Panc1 (cell line): ENCODE data around the gene MYO1A. TPM values are rescaled to one million over a fixed set of nuclear protein-coding genes. Genes with fewer than 3 reads are reported as not detected.

ENCODE experiments used
- ATAC-seq: fragments of 200-7000 bp; cut with Tn5 transposase; 2 replicates; pipeline ENCODE4 v1.9.1; 2020; ENCODE audit warnings: mild to moderate bottlenecking, moderate library complexity
- BruUV-seq: library from RNA; stranded (reverse); fragments of 400-500 nt; replicated peaks from 2 replicates; lab custom pipeline; 2021; lab: Mats Ljungman, UMichigan
- CTCF ChIA-PET: fragments of 300-600 bp; sonication (Branson Sonifier 250); formaldehyde crosslinking; loops from one replicate; lab custom pipeline; 2022; ENCODE audit warnings: antibody characterized with exemption; lab: Charles Lee
- POLR2A ChIA-PET: fragments of 300-600 bp; sonication (Branson Sonifier 250); formaldehyde crosslinking; loops from one replicate; lab custom pipeline; 2022; ENCODE audit warnings: antibody characterized with exemption; lab: Charles Lee
- DNase-seq: peaks from one replicate; pipeline ENCODE4 v3.0.0-alpha.2; 2010; ENCODE audit warnings: low read depth, low spot score
- H3K27ac ChIP-seq: 2 replicates; pipeline ENCODE4 v1.5.1; 2011; ENCODE audit warnings: mild to moderate bottlenecking, low read length, inconsistent platforms
- H3K27me3 ChIP-seq: fragments of 200-500 bp; sonication (Bioruptor generic); 2 replicates; pipeline ENCODE4 v1.6.0; 2014; ENCODE audit warnings: low read length, inconsistent platforms; ENCODE audit not compliant: control insufficient read depth, insufficient read depth
- H3K36me3 ChIP-seq: fragments of 200-500 bp; sonication (Bioruptor generic); 2 replicates; pipeline ENCODE4 v1.5.1; 2014; ENCODE audit warnings: inconsistent platforms, mild to moderate bottlenecking, low read length, moderate library complexity; ENCODE audit not compliant: control insufficient read depth, insufficient read depth
- H3K4me1 ChIP-seq: 2 replicates; pipeline ENCODE4 v1.5.1; 2011; ENCODE audit warnings: inconsistent platforms, mild to moderate bottlenecking, low read length, moderate library complexity; ENCODE audit not compliant: control insufficient read depth, insufficient read depth
- H3K4me3 ChIP-seq, 2 experiments: 2 replicates each; pipeline ENCODE4 v1.5.1; 2011 to 2012; ENCODE audit warnings: low read depth in 2 of 2, low read length in 2 of 2, mild to moderate bottlenecking in 2 of 2, inconsistent platforms in 1 of 2, moderate library complexity in 1 of 2
- H3K9me3 ChIP-seq: fragments of 200-500 bp; sonication (Bioruptor generic); 2 replicates; pipeline ENCODE4 v1.5.1; 2014; ENCODE audit warnings: low read depth, mild to moderate bottlenecking, inconsistent platforms, low read length, moderate library complexity; ENCODE audit not compliant: control insufficient read depth, insufficient read depth
- CTCF ChIP-seq: fragments of 450-650 bp; IDR thresholded peaks from 2 replicates; pipeline ENCODE4 v1.5.1; 2017; ENCODE audit warnings: mild to moderate bottlenecking
- POLR2AphosphoS5 ChIP-seq: IDR thresholded peaks from 2 replicates; pipeline ENCODE4 v1.6.1; 2012; ENCODE audit warnings: mild to moderate bottlenecking, low read depth, low read length, moderate library complexity
- SIN3A ChIP-seq: IDR thresholded peaks from 2 replicates; pipeline ENCODE4 v1.6.1; 2012; ENCODE audit warnings: low read depth, mild to moderate bottlenecking, low read length, moderate library complexity, borderline replicate concordance; ENCODE audit not compliant: insufficient read depth
- TCF7L2 ChIP-seq: IDR thresholded peaks from 2 replicates; pipeline ENCODE4 v1.6.1; 2011; ENCODE audit warnings: mild to moderate bottlenecking, low read depth, low read length, inconsistent platforms
- in situ Hi-C: cut with HindIII; loops from 2 replicates; pipeline ENCODE4 v1.10.0; 2016; ENCODE audit warnings: low sequenced_read_pairs, low pct_unique_long_range_greater_than_20kb
- intact Hi-C: fragments of 100-400 bp; cut with micrococcal nuclease; formaldehyde crosslinking; loops from one replicate; pipeline ENCODE4 v1.10.0; 2022; ENCODE audit not compliant: unreplicated experiment
- total RNA-seq: library from RNA; stranded (reverse); gene quantifications from one replicate; pipeline ENCODE4 v1.2.1, GENCODE V29; 2021; ENCODE audit not compliant: unreplicated experiment
- TF ChIP-seq, protein P1 (sequence below), 2 experiments: IDR thresholded peaks; 2 replicates each; pipeline ENCODE4 v1.6.1; 2011 to 2012; ENCODE audit warnings: low read depth in 2 of 2, control low read depth in 1 of 2, low read length in 1 of 2, mild to moderate bottlenecking in 1 of 2, moderate library complexity in 1 of 2; ENCODE audit not compliant: insufficient read depth in 1 of 2

The MYO1A gene
- total RNA-seq, 1 experiment from 2014 or later: not detected

- ATAC-seq (no peak), DNase-seq (no peak)
- intact Hi-C loops (no loop called here), in situ Hi-C loops (no loop called here)
- H3K4me3 ChIP-seq: no peak overlapping the region
- H3K27ac ChIP-seq: no peak overlapping the region
- no TSS peak for BruUV-seq
- ChIA-PET CTCF (no interaction called here), POLR2A (no interaction called here)
- no peaks in the 10 kb centered on the region for H3K27me3 ChIP-seq
- H3K9me3 ChIP-seq: no peaks in the 10 kb centered on the region
- TF ChIP-seq SIN3A (no peak), TCF7L2 (no peak), POLR2AphosphoS5 (no peak), CTCF (no peak)
- TF ChIP-seq, protein P1, sequence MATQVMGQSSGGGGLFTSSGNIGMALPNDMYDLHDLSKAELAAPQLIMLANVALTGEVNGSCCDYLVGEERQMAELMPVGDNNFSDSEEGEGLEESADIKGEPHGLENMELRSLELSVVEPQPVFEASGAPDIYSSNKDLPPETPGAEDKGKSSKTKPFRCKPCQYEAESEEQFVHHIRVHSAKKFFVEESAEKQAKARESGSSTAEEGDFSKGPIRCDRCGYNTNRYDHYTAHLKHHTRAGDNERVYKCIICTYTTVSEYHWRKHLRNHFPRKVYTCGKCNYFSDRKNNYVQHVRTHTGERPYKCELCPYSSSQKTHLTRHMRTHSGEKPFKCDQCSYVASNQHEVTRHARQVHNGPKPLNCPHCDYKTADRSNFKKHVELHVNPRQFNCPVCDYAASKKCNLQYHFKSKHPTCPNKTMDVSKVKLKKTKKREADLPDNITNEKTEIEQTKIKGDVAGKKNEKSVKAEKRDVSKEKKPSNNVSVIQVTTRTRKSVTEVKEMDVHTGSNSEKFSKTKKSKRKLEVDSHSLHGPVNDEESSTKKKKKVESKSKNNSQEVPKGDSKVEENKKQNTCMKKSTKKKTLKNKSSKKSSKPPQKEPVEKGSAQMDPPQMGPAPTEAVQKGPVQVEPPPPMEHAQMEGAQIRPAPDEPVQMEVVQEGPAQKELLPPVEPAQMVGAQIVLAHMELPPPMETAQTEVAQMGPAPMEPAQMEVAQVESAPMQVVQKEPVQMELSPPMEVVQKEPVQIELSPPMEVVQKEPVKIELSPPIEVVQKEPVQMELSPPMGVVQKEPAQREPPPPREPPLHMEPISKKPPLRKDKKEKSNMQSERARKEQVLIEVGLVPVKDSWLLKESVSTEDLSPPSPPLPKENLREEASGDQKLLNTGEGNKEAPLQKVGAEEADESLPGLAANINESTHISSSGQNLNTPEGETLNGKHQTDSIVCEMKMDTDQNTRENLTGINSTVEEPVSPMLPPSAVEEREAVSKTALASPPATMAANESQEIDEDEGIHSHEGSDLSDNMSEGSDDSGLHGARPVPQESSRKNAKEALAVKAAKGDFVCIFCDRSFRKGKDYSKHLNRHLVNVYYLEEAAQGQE (IDR thresholded peaks at IDR 0.05; ENCODE audit: insufficient read depth in 1 of 2, low read depth in 2 of 2, low read length in 1 of 2): no peak
- peaks cover 6% of the 10 kb centered on the region; the same call in 1 of the 2 replicates for H3K4me1 ChIP-seq
- H3K36me3 ChIP-seq: no peaks in the 10 kb centered on the region
Observed at GRCh38 chr12:57098546-57098945, 48.6 kb upstream of the MYO1A start.

- Histone ChIP-seq H3K4me1 (peaks cover 6% of the 10 kb centered on the region; the same call in 1 of the 2 replicates), H3K36me3 (no peaks in the 10 kb centered on the region), H3K4me3 (no peak overlapping the region), H3K27ac (no peak overlapping the region), H3K27me3 (no peaks in the 10 kb centered on the region), H3K9me3 (no peaks in the 10 kb centered on the region)
- POLR2A ChIA-PET: no interaction called here
- ATAC-seq: no peak
- CTCF ChIA-PET: no interaction called here
- BruUV-seq: no TSS peak
- TF ChIP-seq TCF7L2: no peak
- no peak for DNase-seq
- intact Hi-C loops (no loop called here), in situ Hi-C loops (no loop called here)
Observed at GRCh38 chr12:57097554-57097835, 47.6 kb upstream of the MYO1A start.

DNA sequence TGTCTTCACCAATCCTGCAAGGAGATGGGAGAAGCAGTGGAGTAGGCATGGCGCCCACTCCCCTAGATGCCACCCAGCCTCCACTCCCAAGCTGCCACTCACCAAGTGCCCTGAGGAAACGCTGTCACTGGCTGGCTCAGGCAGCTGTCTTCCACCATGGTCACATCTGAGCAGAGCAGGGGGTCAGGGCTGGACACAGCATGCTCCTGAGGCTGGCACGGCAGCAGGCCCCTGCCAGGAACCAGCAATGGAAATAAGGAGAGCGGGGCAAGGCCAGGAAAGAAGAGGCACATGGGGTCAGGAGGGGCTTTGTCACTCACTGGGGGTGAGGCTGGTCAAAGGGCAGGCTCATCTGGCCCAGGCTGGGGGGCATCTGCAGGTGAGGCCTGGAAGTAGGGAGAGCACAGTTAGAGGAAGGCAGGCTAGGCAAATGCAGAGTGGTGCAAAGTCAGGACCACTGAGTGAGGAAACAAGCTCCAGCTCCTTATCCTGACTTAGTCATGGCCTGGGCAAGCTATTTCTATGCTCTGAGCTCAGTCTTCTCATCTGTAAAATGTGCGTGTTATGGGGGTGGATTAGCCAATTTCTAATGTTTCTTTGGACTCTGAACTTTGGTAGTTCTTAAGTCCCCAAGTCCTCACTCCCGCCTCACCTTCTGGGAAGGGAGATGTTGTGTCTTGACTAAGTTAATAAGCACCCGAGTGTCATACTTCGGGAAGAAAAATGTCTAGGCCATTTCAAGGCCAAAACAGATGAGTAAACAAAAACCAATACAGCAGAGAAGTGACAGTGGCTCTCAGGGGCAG, 47.0 kb upstream of the MYO1A start:
- Histone ChIP-seq H3K4me3 (no peak overlapping the region), H3K36me3 (no peaks in the 10 kb centered on the region), H3K4me1 (peaks cover 3% of the 10 kb centered on the region; the same call in 1 of the 2 replicates), H3K27me3 (no peaks in the 10 kb centered on the region), H3K27ac (no peak overlapping the region), H3K9me3 (no peaks in the 10 kb centered on the region)
- intact Hi-C loops: no loop called here
- no peak for DNase-seq
- ChIA-PET CTCF (interaction anchor here (0.5 kb wide), 1 partner anchor 91 kb away, joined by 9 read pairs; no protein-coding TSS in a partner anchor), POLR2A (no interaction called here)
- no peak for ATAC-seq
- TF ChIP-seq SIN3A (no peak), CTCF (no peak)
- in situ Hi-C loops: no loop called here
- no TSS peak for BruUV-seq
